ENCODE data around the gene ATP6V0E2.

Gene ATP6V0E2

GRCh38 chr7:149849174-149849573 lies 24.6 kb upstream of the ATP6V0E2 start:
- DNase-seq (ENCODE audit: insufficient read length, low spot score) (no peak), FAIRE-seq (no peak)
- TF ChIP-seq POLR2A (IDR thresholded peaks at IDR 0.05; ENCODE audit: low read depth, low read length): no peak

- FAIRE-seq: no peak
- DNase-seq (ENCODE audit: insufficient read length, low spot score): no peak
- no peak for TF ChIP-seq POLR2A (IDR thresholded peaks at IDR 0.05; ENCODE audit: low read depth, low read length)
Measured at GRCh38 chr7:149850007-149850594, 23.7 kb upstream of the ATP6V0E2 start.

- no peak for TF ChIP-seq POLR2A (IDR thresholded peaks at IDR 0.05; ENCODE audit: low read depth, low read length)
- DNase-seq (ENCODE audit: insufficient read length, low spot score) (no peak), FAIRE-seq (no peak)
Measured at GRCh38 chr7:149850716-149851115, 23.1 kb upstream of the ATP6V0E2 start.

- DNase-seq (ENCODE audit: insufficient read length, low spot score) (no peak), FAIRE-seq (no peak)
- TF ChIP-seq POLR2A (IDR thresholded peaks at IDR 0.05; ENCODE audit: low read depth, low read length): no peak
Measured at GRCh38 chr7:149851449-149851848, 22.3 kb upstream of the ATP6V0E2 start.

- DNase-seq (ENCODE audit: insufficient read length, low spot score) (no peak), FAIRE-seq (no peak)
- TF ChIP-seq POLR2A (IDR thresholded peaks at IDR 0.05; ENCODE audit: low read depth, low read length): no peak
Measured at GRCh38 chr7:149853157-149853556, 20.6 kb upstream of the ATP6V0E2 start.

- FAIRE-seq: no peak
- no peak for TF ChIP-seq POLR2A (IDR thresholded peaks at IDR 0.05; ENCODE audit: low read depth, low read length)
- DNase-seq (ENCODE audit: insufficient read length, low spot score): peak; percentile 55
Measured at GRCh38 chr7:149854611-149855360, 19.0 kb upstream of the ATP6V0E2 start.

GRCh38 chr7:149855361-149856305 lies 18.1 kb upstream of the ATP6V0E2 start:
- FAIRE-seq (peak; percentile 57), DNase-seq (ENCODE audit: insufficient read length, low spot score) (peak; percentile 88)
- no peak for TF ChIP-seq POLR2A (IDR thresholded peaks at IDR 0.05; ENCODE audit: low read depth, low read length)

- TF ChIP-seq POLR2A (IDR thresholded peaks at IDR 0.05; ENCODE audit: low read depth, low read length): no peak
- no peak for FAIRE-seq
- DNase-seq (ENCODE audit: insufficient read length, low spot score): no peak
Measured at GRCh38 chr7:149856583-149856982, 17.2 kb upstream of the ATP6V0E2 start.

GRCh38 chr7:149859369-149859768 lies 14.4 kb upstream of the ATP6V0E2 start:
- FAIRE-seq: no peak

GRCh38 chr7:149859876-149860275 lies 13.9 kb upstream of the ATP6V0E2 start:
- no peak for DNase-seq (ENCODE audit: insufficient read length, low spot score)
- no peak for FAIRE-seq
- no peak for TF ChIP-seq POLR2A (IDR thresholded peaks at IDR 0.05; ENCODE audit: low read depth, low read length)

More at GRCh38 chr7:149859369-149859768, 14.4 kb upstream of the ATP6V0E2 start:
- TF ChIP-seq POLR2A (IDR thresholded peaks at IDR 0.05; ENCODE audit: low read depth, low read length): no peak
- no peak for DNase-seq (ENCODE audit: insufficient read length, low spot score)

- TF ChIP-seq POLR2A (IDR thresholded peaks at IDR 0.05; ENCODE audit: low read depth, low read length): no peak
- DNase-seq (ENCODE audit: insufficient read length, low spot score) (no peak), FAIRE-seq (no peak)
Measured at GRCh38 chr7:149860821-149861727, 12.7 kb upstream of the ATP6V0E2 start.

GRCh38 chr7:149861728-149862045 lies 12.1 kb upstream of the ATP6V0E2 start:
- no peak for TF ChIP-seq POLR2A (IDR thresholded peaks at IDR 0.05; ENCODE audit: low read depth, low read length)
- FAIRE-seq (no peak), DNase-seq (ENCODE audit: insufficient read length, low spot score) (no peak)

- DNase-seq (ENCODE audit: insufficient read length, low spot score): no peak
- TF ChIP-seq POLR2A (IDR thresholded peaks at IDR 0.05; ENCODE audit: low read depth, low read length): no peak
- FAIRE-seq: no peak
Measured at GRCh38 chr7:149862156-149862555, 11.6 kb upstream of the ATP6V0E2 start.

Data from H54 (cell line).